AG09309 (cell line): ENCODE measurements around the gene ACTR1A.

Experiments
- DNase-seq: peaks from one replicate; pipeline ENCODE4 v3.0.0-alpha.2; 2010; ENCODE audit warnings: low read depth
- H3K4me3 ChIP-seq: 2 replicates; pipeline ENCODE4 v1.5.1; 2011; ENCODE audit warnings: mild to moderate bottlenecking, low read depth, low read length, moderate library complexity; ENCODE audit not compliant: control insufficient read depth
- TF ChIP-seq, protein P1 (sequence below): IDR thresholded peaks from 2 replicates; pipeline ENCODE4 v1.5.1; 2011; ENCODE audit warnings: mild to moderate bottlenecking, low read depth, low read length, inconsistent platforms; ENCODE audit not compliant: insufficient read depth, control insufficient read depth; ENCODE audit errors: missing control alignments

The ACTR1A gene

DNA sequence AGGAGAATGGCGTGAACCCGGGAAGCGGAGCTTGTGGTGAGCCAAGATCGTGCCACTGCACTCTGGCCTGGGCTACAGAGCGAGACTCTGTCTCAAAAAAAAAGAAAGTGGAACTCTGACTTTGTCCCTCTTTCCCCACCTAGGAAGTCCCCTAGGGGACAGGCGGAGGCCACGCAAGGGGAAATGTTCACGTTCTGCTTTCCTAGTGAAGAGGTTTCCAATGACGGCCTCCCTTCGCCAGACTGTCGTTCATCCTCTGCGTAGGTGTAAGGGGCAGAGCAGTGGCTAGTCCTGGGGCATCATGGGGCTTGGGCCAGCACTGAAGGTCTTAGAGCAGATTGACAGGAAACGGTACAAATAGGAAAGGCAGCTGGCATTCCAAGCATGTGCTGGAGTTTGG lies 31.8 kb upstream of the ACTR1A start:
- no peak overlapping the region for H3K4me3 ChIP-seq
- no peak for DNase-seq
- TF ChIP-seq, protein P1, sequence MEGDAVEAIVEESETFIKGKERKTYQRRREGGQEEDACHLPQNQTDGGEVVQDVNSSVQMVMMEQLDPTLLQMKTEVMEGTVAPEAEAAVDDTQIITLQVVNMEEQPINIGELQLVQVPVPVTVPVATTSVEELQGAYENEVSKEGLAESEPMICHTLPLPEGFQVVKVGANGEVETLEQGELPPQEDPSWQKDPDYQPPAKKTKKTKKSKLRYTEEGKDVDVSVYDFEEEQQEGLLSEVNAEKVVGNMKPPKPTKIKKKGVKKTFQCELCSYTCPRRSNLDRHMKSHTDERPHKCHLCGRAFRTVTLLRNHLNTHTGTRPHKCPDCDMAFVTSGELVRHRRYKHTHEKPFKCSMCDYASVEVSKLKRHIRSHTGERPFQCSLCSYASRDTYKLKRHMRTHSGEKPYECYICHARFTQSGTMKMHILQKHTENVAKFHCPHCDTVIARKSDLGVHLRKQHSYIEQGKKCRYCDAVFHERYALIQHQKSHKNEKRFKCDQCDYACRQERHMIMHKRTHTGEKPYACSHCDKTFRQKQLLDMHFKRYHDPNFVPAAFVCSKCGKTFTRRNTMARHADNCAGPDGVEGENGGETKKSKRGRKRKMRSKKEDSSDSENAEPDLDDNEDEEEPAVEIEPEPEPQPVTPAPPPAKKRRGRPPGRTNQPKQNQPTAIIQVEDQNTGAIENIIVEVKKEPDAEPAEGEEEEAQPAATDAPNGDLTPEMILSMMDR = no peak

DNA sequence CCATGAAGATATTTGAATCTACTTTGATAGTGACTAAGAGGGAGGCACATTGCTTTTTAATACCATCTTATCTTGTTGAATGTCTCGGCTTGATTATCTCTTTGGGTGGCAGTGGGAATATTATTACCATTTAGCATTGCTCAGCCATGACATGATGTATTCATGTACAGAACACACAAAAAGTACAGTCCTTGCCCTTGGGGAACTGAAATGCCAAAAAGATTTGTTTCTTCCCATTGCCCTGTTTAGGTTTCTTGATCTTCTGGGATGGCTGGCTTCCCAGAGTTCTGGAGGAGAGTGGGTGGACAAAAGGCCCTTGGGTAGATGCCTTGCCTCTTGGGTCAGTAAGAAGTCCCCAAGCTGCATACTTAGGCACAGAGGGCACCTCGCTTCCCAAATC lies 25.0 kb upstream of the ACTR1A start:
- TF ChIP-seq, protein P1 = no peak
- H3K4me3 ChIP-seq = no peak overlapping the region
- no peak for DNase-seq

DNA sequence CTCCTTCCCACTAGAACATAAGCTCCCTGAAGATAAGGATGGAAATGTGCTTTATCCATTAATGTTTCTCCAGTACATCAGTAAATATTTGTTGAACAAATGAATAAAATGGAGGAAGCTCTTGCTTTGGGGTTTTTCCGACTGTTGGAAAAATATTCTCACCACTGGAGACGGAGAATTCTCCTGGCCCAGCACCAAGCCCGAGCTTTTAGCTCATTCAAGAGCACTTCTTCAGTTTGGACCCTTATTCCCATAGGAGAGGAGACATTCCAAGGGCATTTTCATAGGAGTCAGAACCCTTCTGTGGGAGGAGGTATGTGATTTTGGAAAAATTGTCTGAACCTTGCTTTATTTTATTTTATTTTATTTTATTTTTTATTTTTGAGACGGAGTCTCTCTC lies 22.2 kb upstream of the ACTR1A start:
- TF ChIP-seq, protein P1 = no peak
- H3K4me3 ChIP-seq = no peak overlapping the region
- DNase-seq = no peak

DNA sequence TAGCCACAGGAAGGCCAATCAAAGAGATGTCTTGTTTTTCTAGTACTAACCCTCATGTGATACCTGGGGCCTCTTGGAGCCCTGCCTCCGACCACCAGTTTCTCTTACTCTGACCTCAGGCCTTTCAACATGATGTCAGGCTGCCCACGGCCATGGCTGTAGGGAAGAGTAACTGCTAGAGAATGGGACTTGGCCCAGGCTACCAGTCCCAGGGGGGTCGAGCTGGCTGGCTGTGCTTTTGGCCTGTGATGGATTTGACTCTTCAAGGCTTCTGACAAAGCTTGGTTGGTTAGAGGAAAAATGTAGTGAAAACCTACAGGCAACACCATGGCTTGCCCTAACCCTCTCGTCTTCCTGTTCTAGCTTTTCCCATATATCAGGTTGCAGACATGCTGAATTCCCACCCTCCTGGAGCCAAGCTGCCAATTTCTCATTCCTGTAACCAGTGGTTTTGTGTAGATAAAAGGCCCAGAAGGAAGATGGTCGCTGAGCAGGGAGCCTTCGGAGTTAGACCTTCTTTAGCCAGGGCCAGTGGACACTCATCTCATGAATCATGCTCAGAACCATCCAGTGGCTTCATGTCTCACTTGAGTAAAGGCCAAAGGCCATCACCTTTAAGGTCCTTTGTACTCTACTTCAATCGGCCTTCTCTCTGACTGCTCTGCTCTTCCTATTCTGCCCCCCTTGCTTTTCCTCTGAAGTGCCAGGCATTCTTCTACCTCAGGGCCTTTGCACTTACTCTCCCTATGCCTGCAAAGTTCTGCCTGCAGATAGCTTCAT lies 20.9 kb upstream of the ACTR1A start:
- DNase-seq = no peak
- no peak overlapping the region for H3K4me3 ChIP-seq
- TF ChIP-seq, protein P1 = no peak

DNA sequence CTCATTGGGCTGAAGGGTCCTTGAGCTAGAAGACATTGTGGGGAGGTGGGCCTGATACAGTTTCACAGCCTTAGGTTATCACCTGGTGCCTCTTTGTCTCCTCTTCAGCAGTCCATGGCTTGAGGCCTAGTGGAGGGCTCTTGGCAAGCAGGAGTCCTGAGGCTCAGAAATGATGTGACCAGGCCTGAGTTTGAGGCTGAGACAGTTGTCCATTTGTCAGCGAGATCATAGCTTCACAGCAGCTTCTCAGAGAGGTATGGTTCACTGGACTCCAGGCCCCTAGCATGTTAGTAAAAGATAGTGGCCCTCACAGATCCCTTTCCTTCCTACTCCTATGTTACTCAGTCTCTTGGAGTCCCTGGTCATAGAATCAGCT lies 20.4 kb upstream of the ACTR1A start:
- no peak for DNase-seq
- no peak overlapping the region for H3K4me3 ChIP-seq
- TF ChIP-seq, protein P1 = no peak

DNA sequence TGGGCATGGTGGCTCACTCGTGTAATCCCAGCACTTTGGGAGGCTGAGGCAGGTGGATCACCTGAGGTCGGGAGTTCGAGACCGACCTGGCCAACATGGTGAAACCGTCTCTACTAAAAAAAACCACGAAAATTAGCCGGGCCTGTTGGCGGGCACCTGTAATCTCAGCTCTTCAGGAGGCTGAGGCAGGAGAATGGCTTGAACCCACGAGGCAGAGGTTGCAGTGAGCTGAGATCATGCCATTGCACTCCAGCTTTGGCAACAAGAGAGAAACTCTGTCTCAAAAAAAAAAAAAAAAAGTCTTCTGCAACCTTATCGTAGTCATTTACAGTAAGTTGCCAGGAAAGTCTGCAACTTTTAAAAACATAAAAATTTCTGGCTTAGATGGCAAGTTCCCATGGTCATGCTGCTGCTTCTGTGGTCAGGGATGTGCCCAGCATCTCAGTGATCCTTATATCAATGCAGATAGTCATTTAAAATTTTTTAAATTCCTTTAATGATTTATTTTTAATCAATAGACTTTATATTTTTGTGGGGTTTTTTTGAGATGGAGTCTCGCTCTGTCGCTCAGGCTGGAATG lies 16.8 kb upstream of the ACTR1A start:
- TF ChIP-seq, protein P1 = no peak
- no peak for DNase-seq
- no peak overlapping the region for H3K4me3 ChIP-seq

DNA sequence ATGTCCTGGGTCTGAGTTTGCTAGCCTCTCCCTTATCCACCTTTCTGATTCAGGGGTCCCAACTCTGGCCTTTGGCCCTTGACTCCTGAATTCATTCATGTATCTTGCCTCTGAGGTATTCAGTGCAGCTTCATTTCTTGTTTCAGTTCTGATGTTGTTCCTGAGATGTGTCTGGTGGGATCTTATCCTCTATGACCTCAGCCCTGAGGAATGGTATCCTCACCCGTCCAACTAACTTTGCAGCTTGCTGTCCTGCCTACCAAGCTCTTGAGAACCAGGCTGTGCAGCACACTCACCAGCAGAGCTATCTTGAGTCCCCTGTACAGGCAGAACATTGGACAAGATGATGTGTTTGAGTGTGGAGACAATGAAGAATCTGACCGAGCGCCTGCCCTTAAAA lies 15.0 kb upstream of the ACTR1A start:
- TF ChIP-seq, protein P1 = no peak
- no peak overlapping the region for H3K4me3 ChIP-seq
- DNase-seq = no peak
